Esophagus muscularis mucosa (tissue), 3 donors: ENCODE results near the gene STRADA.

Experiments
- POLR2AphosphoS5 ChIP-seq, 2 donors: sonication (generic); formaldehyde crosslinking; IDR thresholded peaks; one replicate each; pipeline ENCODE4 v1.6.1; 2017; ENCODE audit warnings: antibody characterized with exemption in 2 of 2
- TF ChIP-seq, protein P1 (sequence below), 3 experiments: fragments of 200-600 bp in 2 of 3; fragments of 450-650 bp in 1 of 3; sonication (generic) in 2 of 3; IDR thresholded peaks; one replicate each; pipeline ENCODE4 v1.5.1; 2017 to 2019; ENCODE audit warnings: antibody characterized with exemption in 3 of 3, mild to moderate bottlenecking in 2 of 3, moderate library complexity in 1 of 3

DNA sequence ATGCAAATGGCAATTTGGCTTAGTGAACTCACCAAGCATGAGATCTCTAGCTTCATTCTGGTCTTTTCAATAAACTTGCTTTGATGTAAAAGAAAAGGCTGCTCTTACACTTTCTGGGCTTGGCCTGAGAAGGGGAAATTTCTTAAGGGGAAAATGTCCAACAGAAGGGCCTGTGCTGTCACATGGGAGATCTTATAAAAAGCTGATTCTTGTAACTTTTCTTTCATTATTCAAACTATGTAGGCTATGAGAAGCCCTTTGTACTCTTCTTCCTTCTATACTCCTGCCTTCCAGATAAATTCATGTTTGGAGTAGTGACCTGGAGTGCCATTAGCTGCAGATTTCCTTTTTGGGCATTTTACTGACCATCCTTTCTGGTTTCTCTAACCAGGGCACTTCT lies 58.6 kb downstream of the STRADA start:
- TF ChIP-seq, protein P1, sequence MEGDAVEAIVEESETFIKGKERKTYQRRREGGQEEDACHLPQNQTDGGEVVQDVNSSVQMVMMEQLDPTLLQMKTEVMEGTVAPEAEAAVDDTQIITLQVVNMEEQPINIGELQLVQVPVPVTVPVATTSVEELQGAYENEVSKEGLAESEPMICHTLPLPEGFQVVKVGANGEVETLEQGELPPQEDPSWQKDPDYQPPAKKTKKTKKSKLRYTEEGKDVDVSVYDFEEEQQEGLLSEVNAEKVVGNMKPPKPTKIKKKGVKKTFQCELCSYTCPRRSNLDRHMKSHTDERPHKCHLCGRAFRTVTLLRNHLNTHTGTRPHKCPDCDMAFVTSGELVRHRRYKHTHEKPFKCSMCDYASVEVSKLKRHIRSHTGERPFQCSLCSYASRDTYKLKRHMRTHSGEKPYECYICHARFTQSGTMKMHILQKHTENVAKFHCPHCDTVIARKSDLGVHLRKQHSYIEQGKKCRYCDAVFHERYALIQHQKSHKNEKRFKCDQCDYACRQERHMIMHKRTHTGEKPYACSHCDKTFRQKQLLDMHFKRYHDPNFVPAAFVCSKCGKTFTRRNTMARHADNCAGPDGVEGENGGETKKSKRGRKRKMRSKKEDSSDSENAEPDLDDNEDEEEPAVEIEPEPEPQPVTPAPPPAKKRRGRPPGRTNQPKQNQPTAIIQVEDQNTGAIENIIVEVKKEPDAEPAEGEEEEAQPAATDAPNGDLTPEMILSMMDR (IDR thresholded peaks at IDR 0.05) = no peak
- TF ChIP-seq POLR2AphosphoS5 (IDR thresholded peaks at IDR 0.05) = no peak
